WERI-Rb-1 (cell line): ENCODE data around the gene GPR55.

ENCODE experiments used
- DNase-seq: peaks from one replicate; pipeline ENCODE4 v3.0.0-alpha.2; 2020
- H3K27ac ChIP-seq: fragments of 250-450 bp; sonication (Bioruptor Pico); 2 replicates; pipeline ENCODE4 v1.5.1; 2020; ENCODE audit warnings: mild to moderate bottlenecking, moderate library complexity
- H3K27me3 ChIP-seq: fragments of 250-450 bp; sonication (Bioruptor Pico); 2 replicates; pipeline ENCODE4 v1.5.1; 2021; ENCODE audit warnings: mild to moderate bottlenecking, low read depth, moderate library complexity; ENCODE audit not compliant: insufficient read depth, severe bottlenecking
- H3K36me3 ChIP-seq: fragments of 250-450 bp; sonication (Bioruptor Pico); 2 replicates; pipeline ENCODE4 v1.5.1; 2020; ENCODE audit warnings: mild to moderate bottlenecking, moderate library complexity
- H3K4me3 ChIP-seq: 2 replicates; pipeline ENCODE4 v1.5.1; 2011; ENCODE audit warnings: low read depth, mild to moderate bottlenecking, control low read depth, low read length
- H3K9me3 ChIP-seq: fragments of 250-450 bp; sonication (Bioruptor Pico); 2 replicates; pipeline ENCODE4 v1.5.1; 2021; ENCODE audit warnings: mild to moderate bottlenecking, moderate library complexity; ENCODE audit not compliant: severe bottlenecking
- TF ChIP-seq, protein P1 (sequence below): IDR thresholded peaks from 2 replicates; pipeline ENCODE4 v1.5.1; 2011; ENCODE audit warnings: low read depth, mild to moderate bottlenecking, control low read depth, inconsistent platforms, low read length

GPR55 gene

DNA sequence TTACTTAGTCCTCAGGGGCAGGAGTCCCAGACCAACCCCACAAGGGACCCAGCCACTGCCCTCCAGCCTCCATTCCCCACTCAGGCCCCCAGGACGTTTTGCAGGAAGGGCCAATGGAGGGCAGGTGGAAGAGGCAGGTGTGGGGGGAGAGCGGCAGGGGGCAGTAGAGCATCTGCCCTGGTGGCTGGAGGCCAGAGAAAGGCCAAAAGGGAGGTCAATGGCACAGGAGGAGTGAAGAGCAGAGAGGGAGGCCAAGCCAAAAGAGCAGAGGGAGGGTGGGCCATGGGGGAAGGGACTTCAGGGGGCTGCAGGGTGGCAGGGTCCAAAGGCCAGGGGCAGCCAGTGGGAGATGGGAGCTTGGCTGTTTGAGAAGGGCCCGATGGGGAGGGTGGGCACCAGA lies 17.3 kb upstream of the GPR55 start:
- no peak for DNase-seq
- H3K36me3 ChIP-seq, result no peaks in the 10 kb centered on the region
- no peak overlapping the region for H3K27ac ChIP-seq
- no peak overlapping the region for H3K4me3 ChIP-seq
- peaks cover 3% of the 10 kb centered on the region for H3K9me3 ChIP-seq
- TF ChIP-seq, protein P1, sequence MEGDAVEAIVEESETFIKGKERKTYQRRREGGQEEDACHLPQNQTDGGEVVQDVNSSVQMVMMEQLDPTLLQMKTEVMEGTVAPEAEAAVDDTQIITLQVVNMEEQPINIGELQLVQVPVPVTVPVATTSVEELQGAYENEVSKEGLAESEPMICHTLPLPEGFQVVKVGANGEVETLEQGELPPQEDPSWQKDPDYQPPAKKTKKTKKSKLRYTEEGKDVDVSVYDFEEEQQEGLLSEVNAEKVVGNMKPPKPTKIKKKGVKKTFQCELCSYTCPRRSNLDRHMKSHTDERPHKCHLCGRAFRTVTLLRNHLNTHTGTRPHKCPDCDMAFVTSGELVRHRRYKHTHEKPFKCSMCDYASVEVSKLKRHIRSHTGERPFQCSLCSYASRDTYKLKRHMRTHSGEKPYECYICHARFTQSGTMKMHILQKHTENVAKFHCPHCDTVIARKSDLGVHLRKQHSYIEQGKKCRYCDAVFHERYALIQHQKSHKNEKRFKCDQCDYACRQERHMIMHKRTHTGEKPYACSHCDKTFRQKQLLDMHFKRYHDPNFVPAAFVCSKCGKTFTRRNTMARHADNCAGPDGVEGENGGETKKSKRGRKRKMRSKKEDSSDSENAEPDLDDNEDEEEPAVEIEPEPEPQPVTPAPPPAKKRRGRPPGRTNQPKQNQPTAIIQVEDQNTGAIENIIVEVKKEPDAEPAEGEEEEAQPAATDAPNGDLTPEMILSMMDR, result no peak
- no peaks in the 10 kb centered on the region for H3K27me3 ChIP-seq

DNA sequence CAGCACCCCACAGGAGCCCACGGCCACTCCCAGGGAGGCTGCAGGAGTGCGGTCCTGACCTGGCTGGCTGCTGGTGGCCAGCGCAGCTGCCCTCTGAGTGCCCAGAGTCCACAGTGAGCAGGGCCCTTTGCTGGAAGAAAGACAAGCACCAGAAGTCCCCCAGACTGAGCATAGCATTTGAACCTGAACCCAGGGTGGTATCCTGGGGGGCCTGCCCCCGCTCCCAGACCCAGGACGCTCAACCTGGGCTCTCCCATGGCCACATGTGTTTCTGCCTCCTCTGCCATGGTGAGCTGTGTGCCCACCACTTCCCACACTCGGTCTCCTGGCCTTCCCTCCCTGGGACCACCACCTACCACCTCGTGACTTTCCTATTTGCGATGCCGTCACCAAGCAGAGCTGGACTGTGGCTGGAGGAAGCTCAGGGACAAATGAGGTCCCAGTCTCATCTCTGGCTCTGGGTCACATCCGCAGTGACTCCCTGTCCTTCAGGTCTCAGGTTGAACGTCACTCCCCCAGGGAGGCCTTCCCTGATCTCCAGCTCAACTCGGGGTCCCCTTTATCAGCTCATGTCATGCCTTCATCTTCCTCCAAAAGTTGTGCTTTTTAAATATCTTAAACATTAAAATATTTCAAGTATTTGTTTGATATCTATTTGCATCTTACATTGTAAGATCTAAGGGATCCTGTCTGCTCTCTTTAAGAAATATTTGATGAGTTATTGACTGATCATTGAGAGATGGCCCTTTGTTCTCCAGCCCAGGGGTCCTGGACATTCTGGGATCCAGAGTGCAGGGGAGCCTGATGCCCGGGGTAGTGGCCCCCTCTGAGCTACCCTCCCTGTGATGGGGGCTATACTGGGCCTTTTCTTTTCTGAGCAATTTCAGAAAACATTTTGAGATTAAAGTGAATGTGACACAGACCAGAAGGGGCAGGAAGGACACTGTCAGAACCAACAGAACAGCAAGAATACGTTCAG lies 16.4 kb upstream of the GPR55 start:
- peaks cover 3% of the 10 kb centered on the region for H3K9me3 ChIP-seq
- TF ChIP-seq, protein P1, result no peak
- no peak overlapping the region for H3K4me3 ChIP-seq
- H3K36me3 ChIP-seq, result no peaks in the 10 kb centered on the region
- H3K27me3 ChIP-seq, result no peaks in the 10 kb centered on the region
- H3K27ac ChIP-seq, result no peak overlapping the region
- no peak for DNase-seq

DNA sequence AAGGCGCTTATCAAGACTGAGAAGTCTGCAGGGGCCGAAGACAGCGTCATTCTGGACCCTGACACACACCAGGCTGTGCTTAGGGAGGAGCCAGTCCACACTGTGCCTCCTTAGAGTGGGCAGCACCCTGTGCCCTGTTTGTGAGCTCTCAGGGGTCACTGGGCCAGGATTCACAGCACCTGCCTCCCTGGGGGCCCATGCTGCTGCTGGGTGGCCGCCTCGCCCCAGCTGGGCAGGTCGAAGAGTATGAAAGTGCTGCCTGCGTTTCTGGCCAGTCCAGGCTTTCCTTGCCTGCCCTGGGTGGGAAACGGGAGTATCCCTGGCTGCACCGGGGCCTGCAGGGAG lies 15.4 kb upstream of the GPR55 start:
- no peak for DNase-seq
- no peak overlapping the region for H3K27ac ChIP-seq
- H3K27me3 ChIP-seq, result no peaks in the 10 kb centered on the region
- H3K9me3 ChIP-seq, result peaks cover 3% of the 10 kb centered on the region
- H3K36me3 ChIP-seq, result no peaks in the 10 kb centered on the region
- TF ChIP-seq, protein P1, result no peak
- H3K4me3 ChIP-seq, result no peak overlapping the region

DNA sequence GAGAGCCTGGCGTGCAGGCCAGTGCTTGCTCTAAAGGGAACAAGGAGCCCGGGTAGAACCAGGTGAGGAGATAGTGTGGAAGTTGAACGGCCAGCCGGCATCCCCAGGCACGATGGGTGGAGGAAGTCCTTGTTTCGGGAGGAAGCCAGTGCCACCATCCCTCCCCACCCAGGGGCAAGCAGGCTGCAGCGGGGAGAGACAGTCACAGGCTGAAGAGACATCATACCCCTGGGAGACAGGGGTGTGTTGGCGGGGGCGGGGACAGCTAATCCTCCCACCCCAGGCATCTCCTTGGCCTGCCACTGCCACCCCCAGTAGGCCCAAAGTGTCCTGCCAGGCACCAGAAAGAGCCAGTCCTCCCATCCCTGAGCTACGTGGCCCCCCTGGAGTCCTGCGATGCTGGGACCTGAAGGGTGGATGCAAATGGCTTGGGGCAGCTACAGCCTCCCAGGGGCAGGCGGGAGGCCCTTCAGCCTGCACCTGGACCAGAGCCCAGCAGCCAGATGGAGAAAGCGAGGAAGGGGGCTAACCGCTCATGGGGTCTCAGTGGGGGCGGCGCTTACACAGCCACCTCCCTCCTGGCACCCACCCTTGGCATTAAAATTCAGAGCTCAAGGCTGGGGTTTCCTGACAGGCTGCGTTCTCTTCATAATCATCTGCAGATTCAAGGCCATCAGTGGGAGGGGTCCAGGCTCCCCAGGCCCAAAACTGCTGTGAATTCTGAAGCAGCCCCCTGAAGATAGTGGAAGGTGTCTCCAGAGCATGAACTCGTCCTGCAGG lies 14.8 kb upstream of the GPR55 start:
- Histone ChIP-seq H3K27ac (no peak overlapping the region), H3K4me3 (no peak overlapping the region), H3K9me3 (peaks cover 3% of the 10 kb centered on the region), H3K36me3 (no peaks in the 10 kb centered on the region), H3K27me3 (no peaks in the 10 kb centered on the region)
- TF ChIP-seq, protein P1, result no peak
- DNase-seq, result no peak

DNA sequence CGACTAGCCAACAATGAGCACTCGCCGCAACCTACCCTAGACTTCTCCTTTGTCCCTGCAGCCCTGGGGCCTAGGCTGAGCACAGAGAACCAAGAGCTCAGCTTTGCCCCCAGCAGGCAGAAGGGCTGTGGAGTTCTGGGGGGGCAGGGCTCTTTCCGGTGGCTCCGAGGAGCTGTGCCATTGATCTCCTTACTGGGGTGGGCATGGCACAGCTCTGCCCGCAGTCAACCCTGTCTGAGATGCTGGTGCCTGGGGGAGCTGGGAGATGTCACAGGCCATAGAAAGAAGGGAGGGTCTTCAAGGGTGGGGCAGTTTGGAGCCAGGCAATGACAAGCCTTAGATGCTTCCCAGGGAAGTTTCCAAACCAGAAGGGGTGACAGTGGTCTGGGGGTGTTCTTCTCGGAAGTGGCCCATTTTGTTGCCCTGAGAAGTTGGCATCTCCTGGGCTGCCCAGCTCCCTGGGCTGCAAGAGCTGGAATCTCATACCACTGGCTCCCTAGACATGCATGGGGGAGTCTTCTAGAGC lies 14.1 kb upstream of the GPR55 start:
- Histone ChIP-seq H3K36me3 (no peaks in the 10 kb centered on the region), H3K27me3 (no peaks in the 10 kb centered on the region), H3K4me3 (no peak overlapping the region), H3K27ac (no peak overlapping the region), H3K9me3 (peaks cover 3% of the 10 kb centered on the region)
- TF ChIP-seq, protein P1, result no peak
- no peak for DNase-seq
